DOHH2 (cell line): Measurements from ENCODE around the gene MTHFSD.

Experiments
- EZH2phosphoT487 ChIP-seq: fragments of 200-600 bp; sonication (generic); IDR thresholded peaks from 2 replicates; pipeline ENCODE4 v1.6.1; 2017; ENCODE audit warnings: borderline replicate concordance, mild to moderate bottlenecking, antibody characterized with exemption, low read length, moderate library complexity, mixed read lengths
- TF ChIP-seq, protein P1 (sequence below): fragments of 200-600 bp; sonication (generic); IDR thresholded peaks from one replicate; pipeline ENCODE4 v1.5.1; 2014; ENCODE audit warnings: antibody characterized with exemption, mild to moderate bottlenecking, low read depth, low read length; ENCODE audit not compliant: poor library complexity, severe bottlenecking

GRCh38 chr16:86595983-86596605, 41.1 kb upstream of the MTHFSD start:
- TF ChIP-seq, protein P1, sequence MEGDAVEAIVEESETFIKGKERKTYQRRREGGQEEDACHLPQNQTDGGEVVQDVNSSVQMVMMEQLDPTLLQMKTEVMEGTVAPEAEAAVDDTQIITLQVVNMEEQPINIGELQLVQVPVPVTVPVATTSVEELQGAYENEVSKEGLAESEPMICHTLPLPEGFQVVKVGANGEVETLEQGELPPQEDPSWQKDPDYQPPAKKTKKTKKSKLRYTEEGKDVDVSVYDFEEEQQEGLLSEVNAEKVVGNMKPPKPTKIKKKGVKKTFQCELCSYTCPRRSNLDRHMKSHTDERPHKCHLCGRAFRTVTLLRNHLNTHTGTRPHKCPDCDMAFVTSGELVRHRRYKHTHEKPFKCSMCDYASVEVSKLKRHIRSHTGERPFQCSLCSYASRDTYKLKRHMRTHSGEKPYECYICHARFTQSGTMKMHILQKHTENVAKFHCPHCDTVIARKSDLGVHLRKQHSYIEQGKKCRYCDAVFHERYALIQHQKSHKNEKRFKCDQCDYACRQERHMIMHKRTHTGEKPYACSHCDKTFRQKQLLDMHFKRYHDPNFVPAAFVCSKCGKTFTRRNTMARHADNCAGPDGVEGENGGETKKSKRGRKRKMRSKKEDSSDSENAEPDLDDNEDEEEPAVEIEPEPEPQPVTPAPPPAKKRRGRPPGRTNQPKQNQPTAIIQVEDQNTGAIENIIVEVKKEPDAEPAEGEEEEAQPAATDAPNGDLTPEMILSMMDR, result no peak
- no peak for TF ChIP-seq EZH2phosphoT487
